B cell (primary cell): Measurements from ENCODE around the gene MTX1. TPM values are rescaled to one million over a fixed set of nuclear protein-coding genes. Genes with fewer than 3 reads are reported as not detected.

ENCODE experiments used
- ATAC-seq: fragments of 200-7000 bp; cut with Tn5 transposase; one replicate; pipeline ENCODE4 v1.10.0; 2021; ENCODE audit warnings: low read depth, mild to moderate bottlenecking, moderate number of reproducible peaks, moderate library complexity
- CTCF ChIA-PET: fragments of 350-600 bp; sonication (Branson Sonifier 250); formaldehyde crosslinking; loops from one replicate; lab custom pipeline; 2021; ENCODE audit warnings: antibody characterized with exemption, inconsistent platforms; lab: Charles Lee
- POLR2A ChIA-PET: fragments of 350-600 bp; sonication (Branson Sonifier 250); formaldehyde crosslinking; loops from one replicate; lab custom pipeline; 2021; ENCODE audit warnings: antibody characterized with exemption; lab: Charles Lee
- DNase-seq: peaks from one replicate; pipeline ENCODE4 v3.0.0; 2013
- H2AFZ ChIP-seq: 2 replicates; pipeline ENCODE4 v1.6.1; 2012; ENCODE audit warnings: mild to moderate bottlenecking, low read depth, low read length; ENCODE audit not compliant: insufficient read depth, poor library complexity, severe bottlenecking
- H3K27ac ChIP-seq, 2 donors: 1 replicate in 1 of 2; 2 replicates in 1 of 2; pipeline ENCODE4 v1.5.1; 2012 to 2013; ENCODE audit warnings: low read length in 2 of 2, mild to moderate bottlenecking in 2 of 2, moderate library complexity in 1 of 2
- H3K27me3 ChIP-seq, 4 experiments: fragments of 200-600 bp in 1 of 4; sonication (generic) in 1 of 4; replicated peaks in 1 of 4; 1 replicate in 2 of 4; 2 replicates in 2 of 4; pipeline versions ENCODE4 v1.6.1 to v1.7.0; 2013 to 2016; ENCODE audit warnings: low read length in 3 of 4, mild to moderate bottlenecking in 2 of 4, mixed read lengths in 1 of 4, moderate library complexity in 1 of 4; ENCODE audit not compliant: insufficient read depth in 4 of 4, control insufficient read depth in 3 of 4; ENCODE audit errors: control extremely low read depth in 1 of 4
- H3K36me3 ChIP-seq, 2 experiments: replicated peaks in 1 of 2; 1 replicate in 1 of 2; 2 replicates in 1 of 2; pipeline versions ENCODE4 v1.6.1 to v1.7.1; 2013; ENCODE audit warnings: low read length in 1 of 2; ENCODE audit not compliant: insufficient read depth in 2 of 2, control insufficient read depth in 1 of 2; ENCODE audit errors: control extremely low read depth in 1 of 2, extremely low read depth in 1 of 2
- H3K4me1 ChIP-seq, 2 donors: fragments of 200-600 bp in 1 of 2; sonication (generic) in 1 of 2; 1 replicate in 1 of 2; 2 replicates in 1 of 2; pipeline versions ENCODE4 v1.5.1 to v1.6.1; 2013 to 2017; ENCODE audit warnings: low read length in 2 of 2; ENCODE audit not compliant: control insufficient read depth in 2 of 2, insufficient read depth in 2 of 2
- H3K4me2 ChIP-seq: replicated peaks from 2 replicates; pipeline ENCODE3; 2012; ENCODE audit warnings: mild to moderate bottlenecking, low read depth, low read length; ENCODE audit not compliant: poor library complexity, severe bottlenecking
- H3K4me3 ChIP-seq, 5 experiments: fragments of 200-600 bp in 1 of 5; sonication (generic) in 1 of 5; 1 replicate in 3 of 5; 2 replicates in 2 of 5; pipeline versions ENCODE4 v1.5.1 to v1.7.0; 2011 to 2016; ENCODE audit warnings: low read length in 4 of 5, mild to moderate bottlenecking in 4 of 5, low read depth in 2 of 5, control low read depth in 1 of 5, moderate library complexity in 1 of 5; ENCODE audit not compliant: insufficient read depth in 1 of 5; ENCODE audit errors: control extremely low read depth in 1 of 5, extremely low read depth in 1 of 5
- H3K79me2 ChIP-seq: fragments of 200-600 bp; sonication (generic); one replicate; pipeline ENCODE4 v1.6.0; 2016; ENCODE audit warnings: low read length; ENCODE audit not compliant: control insufficient read depth, insufficient read depth
- H3K9ac ChIP-seq: fragments of 200-600 bp; sonication (generic); 2 replicates; pipeline ENCODE4 v1.6.1; 2017; ENCODE audit warnings: mild to moderate bottlenecking, low read length, moderate library complexity
- H3K9me3 ChIP-seq, 3 donors: one replicate each; pipeline versions ENCODE4 v1.6.1 to v1.7.1; 2013; ENCODE audit warnings: low read length in 2 of 3; ENCODE audit not compliant: control insufficient read depth in 2 of 3, insufficient read depth in 1 of 3; ENCODE audit errors: control extremely low read depth in 1 of 3
- H4K20me1 ChIP-seq: 2 replicates; pipeline ENCODE4 v1.6.0; 2012; ENCODE audit warnings: mild to moderate bottlenecking, low read length; ENCODE audit not compliant: insufficient read depth, control insufficient read depth, poor library complexity, severe bottlenecking
- H3K27ac Mint-ChIP-seq: one replicate; pipeline ENCODE4 v1.8.0; 2021; ENCODE audit warnings: mixed read lengths
- H3K27me3 Mint-ChIP-seq: one replicate; pipeline ENCODE4 v1.8.0; 2021; ENCODE audit warnings: mixed read lengths
- H3K4me1 Mint-ChIP-seq: one replicate; pipeline ENCODE4 v1.8.0; 2021; ENCODE audit warnings: mixed read lengths
- H3K4me3 Mint-ChIP-seq: one replicate; pipeline ENCODE4 v1.8.0; 2021; ENCODE audit warnings: mixed read lengths
- H3K9me3 Mint-ChIP-seq: one replicate; pipeline ENCODE4 v1.8.0; 2022; ENCODE audit warnings: mixed read lengths; ENCODE audit not compliant: insufficient read depth
- EZH2 ChIP-seq: IDR thresholded peaks from 2 replicates; pipeline ENCODE4 v1.6.1; 2012; ENCODE audit warnings: borderline replicate concordance, low read depth, mild to moderate bottlenecking, moderate library complexity, low read length; ENCODE audit not compliant: insufficient read depth, poor library complexity, severe bottlenecking
- WGBS: methylation state at CpG from one replicate; pipeline ENCODE4 v1.1.5; 2013; ENCODE audit warnings: missing lambda C conversion rate; ENCODE audit not compliant: insufficient coverage; 5-methylcytosine and 5-hydroxymethylcytosine counted together
- intact Hi-C: fragments of 100-400 bp; cut with micrococcal nuclease; formaldehyde crosslinking; loops from one replicate; pipeline ENCODE4 v1.10.0; 2022
- polyA plus RNA-seq: library from polyadenylated mRNA; depleted of rRNA; stranded (reverse); fragments of >200 nt; gene quantifications from 2 replicates; pipeline ENCODE4 v1.2.3, GENCODE V29; 2012
- total RNA-seq, 2 donors: library from RNA; stranded (reverse); fragments of 120-200 nt in 1 of 2; gene quantifications; 1 replicate in 1 of 2; 2 replicates in 1 of 2; pipeline versions ENCODE4 v1.2.3 to v1.2.4, GENCODE V29; 2013 to 2022
- TF ChIP-seq, protein P1 (sequence below): fragments of 200-600 bp; IDR thresholded peaks from one replicate; pipeline ENCODE4 v1.8.0; 2022; ENCODE audit warnings: antibody characterized with exemption, mild to moderate bottlenecking

The MTX1 gene
- total and polyA plus RNA-seq, 2 donors (not counting 1 experiment from before 2014, with no cell fraction given) = 19.0 to 40.4 TPM

DNA sequence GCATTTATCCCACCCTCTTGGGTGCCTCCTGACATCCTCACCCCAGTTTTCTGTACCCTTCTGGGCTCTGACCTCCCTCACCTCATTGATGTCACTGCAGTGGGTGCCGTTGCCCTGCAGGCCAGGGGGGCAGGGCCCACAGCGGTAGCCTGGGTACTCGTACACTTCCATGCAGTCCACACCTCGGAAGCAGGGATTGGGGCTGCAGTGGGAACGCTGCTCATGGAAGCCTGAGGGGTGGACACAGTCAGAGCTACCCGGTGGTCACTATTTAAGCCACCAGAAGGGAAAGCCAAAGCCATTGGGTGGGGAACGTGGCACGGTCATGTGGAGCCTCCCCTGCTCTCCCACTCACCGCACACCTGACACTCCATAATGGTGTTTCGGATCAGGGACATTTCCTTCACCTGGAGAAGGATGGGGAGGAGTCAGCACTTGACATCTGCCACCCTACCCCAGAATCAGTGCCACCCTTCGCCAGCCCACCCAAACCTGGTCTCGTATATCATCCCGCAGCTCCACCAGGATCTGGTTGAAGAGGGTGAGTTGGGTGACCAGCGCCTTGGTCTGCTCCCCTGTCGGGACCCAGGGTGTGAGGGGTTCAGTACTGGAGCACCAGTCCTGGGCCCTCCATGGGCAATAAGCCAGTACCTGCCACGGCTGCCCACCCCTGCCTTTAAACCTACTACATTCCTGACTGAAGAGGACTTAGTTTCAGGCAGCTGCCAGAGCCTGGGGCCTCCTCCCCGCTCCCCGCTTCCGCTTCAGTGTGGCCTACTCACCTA, 5.6 kb upstream of the MTX1 start:
- no peaks in the 10 kb centered on the region for H3K27me3 Mint-ChIP-seq
- Histone ChIP-seq H2AFZ (no peak overlapping the region), H3K9ac (no peak overlapping the region), H3K36me3 (no peaks in the 10 kb centered on the region), H3K4me3 (no peak overlapping the region), H3K27ac (no peak overlapping the region), H3K79me2 (no peaks in the 10 kb centered on the region), H3K27me3 (no peaks in the 10 kb centered on the region), H3K4me2 (no peak overlapping the region), H3K9me3 (no peaks in the 10 kb centered on the region), H4K20me1 (no peaks in the 10 kb centered on the region), H3K4me1 (peaks cover 11 to 13% of the 10 kb centered on the region in 2 donors)
- 96% methylated on average over 14 of the region's 19 CpGs for WGBS
- DNase-seq (peak; percentile 20), ATAC-seq (no peak)
- TF ChIP-seq EZH2 = no peak
- TF ChIP-seq, protein P1, sequence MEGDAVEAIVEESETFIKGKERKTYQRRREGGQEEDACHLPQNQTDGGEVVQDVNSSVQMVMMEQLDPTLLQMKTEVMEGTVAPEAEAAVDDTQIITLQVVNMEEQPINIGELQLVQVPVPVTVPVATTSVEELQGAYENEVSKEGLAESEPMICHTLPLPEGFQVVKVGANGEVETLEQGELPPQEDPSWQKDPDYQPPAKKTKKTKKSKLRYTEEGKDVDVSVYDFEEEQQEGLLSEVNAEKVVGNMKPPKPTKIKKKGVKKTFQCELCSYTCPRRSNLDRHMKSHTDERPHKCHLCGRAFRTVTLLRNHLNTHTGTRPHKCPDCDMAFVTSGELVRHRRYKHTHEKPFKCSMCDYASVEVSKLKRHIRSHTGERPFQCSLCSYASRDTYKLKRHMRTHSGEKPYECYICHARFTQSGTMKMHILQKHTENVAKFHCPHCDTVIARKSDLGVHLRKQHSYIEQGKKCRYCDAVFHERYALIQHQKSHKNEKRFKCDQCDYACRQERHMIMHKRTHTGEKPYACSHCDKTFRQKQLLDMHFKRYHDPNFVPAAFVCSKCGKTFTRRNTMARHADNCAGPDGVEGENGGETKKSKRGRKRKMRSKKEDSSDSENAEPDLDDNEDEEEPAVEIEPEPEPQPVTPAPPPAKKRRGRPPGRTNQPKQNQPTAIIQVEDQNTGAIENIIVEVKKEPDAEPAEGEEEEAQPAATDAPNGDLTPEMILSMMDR = no peak
- no peak overlapping the region for H3K27ac Mint-ChIP-seq
- peaks cover 11% of the 10 kb centered on the region for H3K4me1 Mint-ChIP-seq
- H3K4me3 Mint-ChIP-seq = no peak overlapping the region
- ChIA-PET POLR2A (no interaction called here), CTCF (interaction anchor here (0.6 to 1.4 kb wide), 3 partner anchors 9 to 288 kb away, joined by 3 to 4 read pairs (median 3); no protein-coding TSS in a partner anchor)
- intact Hi-C loops = no loop called here
- H3K9me3 Mint-ChIP-seq = no peaks in the 10 kb centered on the region

GRCh38 chr1:155205035-155205434, 3.5 kb upstream of the MTX1 start:
- no peak for TF ChIP-seq EZH2
- TF ChIP-seq, protein P1 = no peak
- Histone ChIP-seq H2AFZ (no peak overlapping the region), H3K9ac (no peak overlapping the region), H3K27me3 (no peaks in the 10 kb centered on the region), H3K9me3 (no peaks in the 10 kb centered on the region), H3K4me1 (peaks cover 21 to 26% of the 10 kb centered on the region in 2 donors), H3K4me3 (no peak overlapping the region), H3K4me2 (no peak overlapping the region), H3K27ac (no peak overlapping the region), H3K79me2 (no peaks in the 10 kb centered on the region), H4K20me1 (no peaks in the 10 kb centered on the region), H3K36me3 (no peaks in the 10 kb centered on the region)
- peak; percentile 20 for DNase-seq
- no peak for ATAC-seq
- Mint-ChIP-seq H3K9me3 (no peaks in the 10 kb centered on the region), H3K27me3 (no peaks in the 10 kb centered on the region), H3K4me3 (no peak overlapping the region), H3K27ac (no peak overlapping the region), H3K4me1 (peaks cover 21% of the 10 kb centered on the region)
- intact Hi-C loops = loop anchor here (5.0 kb wide), 1 partner anchor 387 kb away; no protein-coding TSS in a partner anchor
- ChIA-PET POLR2A (no interaction called here), CTCF (interaction anchor here (0.9 to 8.7 kb wide), 4 partner anchors 10 to 30 kb away, joined by 3 to 189 read pairs (median 28); no protein-coding TSS in a partner anchor)
- WGBS = 97% methylated on average over 13 of the region's 14 CpGs
